Endothelial cell of umbilical vein (primary cell): Measurements from ENCODE around the gene ZFR. TPM values are rescaled to one million over a fixed set of nuclear protein-coding genes. Genes with fewer than 3 reads are reported as not detected.

Experiments used
- BruUV-seq: library from RNA; stranded (reverse); fragments of 400-500 nt; replicated peaks from 2 replicates; lab custom pipeline; 2021; lab: Mats Ljungman, UMichigan
- CTCF ChIA-PET: fragments of 300-600, 350-600 bp; sonication (Branson Sonifier 250); formaldehyde crosslinking; loops from one replicate; lab custom pipeline; 2021; ENCODE audit warnings: antibody characterized with exemption, inconsistent platforms; lab: Charles Lee
- POLR2A ChIA-PET: fragments of 300-600, 350-600 bp; sonication (Branson Sonifier 250); formaldehyde crosslinking; loops from one replicate; lab custom pipeline; 2021; ENCODE audit warnings: antibody characterized with exemption, inconsistent platforms; lab: Charles Lee
- DNase-seq: peaks from one replicate; pipeline ENCODE4 v3.0.0-alpha.2; 2011; ENCODE audit warnings: low read depth, low spot score
- FAIRE-seq: peaks from 2 replicates; lab custom pipeline; 2011; peaks lifted over from hg19 to GRCh38; lab: Jason Lieb, UNC
- H2AFZ ChIP-seq: 2 replicates; pipeline ENCODE4 v1.6.0; 2012; ENCODE audit warnings: low read depth, low read length, control low read depth, inconsistent platforms
- H3K27ac ChIP-seq: 2 replicates; pipeline ENCODE4 v1.5.1; 2011; ENCODE audit warnings: low read depth, mild to moderate bottlenecking, control low read depth, low read length, moderate library complexity; ENCODE audit not compliant: insufficient read depth
- H3K27me3 ChIP-seq, 2 experiments: 2 replicates each; pipeline versions ENCODE4 v1.6.0 to v1.6.1; 2011; ENCODE audit warnings: low read length in 2 of 2, mixed read lengths in 1 of 2; ENCODE audit not compliant: control insufficient read depth in 2 of 2, insufficient read depth in 2 of 2
- H3K36me3 ChIP-seq, 2 experiments: 2 replicates in 1 of 2; 3 replicates in 1 of 2; pipeline ENCODE4 v1.5.1; 2011; ENCODE audit warnings: low read length in 2 of 2, mild to moderate bottlenecking in 1 of 2, moderate library complexity in 1 of 2; ENCODE audit not compliant: control insufficient read depth in 2 of 2, insufficient read depth in 2 of 2; ENCODE audit errors: extremely low read depth in 1 of 2
- H3K4me1 ChIP-seq: 3 replicates; pipeline ENCODE4 v1.5.1; 2011; ENCODE audit warnings: mild to moderate bottlenecking, low read length; ENCODE audit not compliant: control insufficient read depth, insufficient read depth; ENCODE audit errors: extremely low read depth
- H3K4me2 ChIP-seq: 2 replicates; pipeline ENCODE4 v1.6.1; 2011; ENCODE audit warnings: low read length, control low read depth, mixed read lengths; ENCODE audit not compliant: insufficient read depth
- H3K4me3 ChIP-seq, 3 experiments: fragments of 200-600 bp in 1 of 3; sonication (generic), shearing (Covaris generic) in 1 of 3; replicated peaks in 1 of 3; 2 replicates each; pipeline ENCODE4 v1.5.1; 2011 to 2016; ENCODE audit warnings: control low read depth in 3 of 3, low read length in 3 of 3, mild to moderate bottlenecking in 2 of 3, inconsistent platforms in 1 of 3, low read depth in 1 of 3, moderate library complexity in 1 of 3; ENCODE audit not compliant: insufficient read depth in 1 of 3
- H3K79me2 ChIP-seq: 2 replicates; pipeline ENCODE4 v1.6.0; 2012; ENCODE audit warnings: low read length, inconsistent platforms; ENCODE audit not compliant: control insufficient read depth, insufficient read depth
- H3K9ac ChIP-seq: replicated peaks from 2 replicates; pipeline ENCODE3; 2011; ENCODE audit warnings: low read length, control low read depth; ENCODE audit not compliant: insufficient read depth; ENCODE audit errors: extremely low read depth
- H3K9me1 ChIP-seq: replicated peaks from 3 replicates; pipeline ENCODE4 v1.6.0; 2011; ENCODE audit warnings: mild to moderate bottlenecking, low read length; ENCODE audit not compliant: control insufficient read depth, insufficient read depth; ENCODE audit errors: extremely low read depth
- H3K9me3 ChIP-seq: replicated peaks from 2 replicates; pipeline ENCODE4 v1.5.1; 2012; ENCODE audit warnings: low read length, inconsistent platforms; ENCODE audit not compliant: control insufficient read depth, insufficient read depth
- H4K20me1 ChIP-seq: replicated peaks from 2 replicates; pipeline ENCODE3; 2011; ENCODE audit warnings: mild to moderate bottlenecking, low read length; ENCODE audit not compliant: control insufficient read depth, insufficient read depth; ENCODE audit errors: extremely low read depth
- CTCF ChIP-seq, 2 donors: IDR thresholded peaks; 1 replicate in 1 of 2; 2 replicates in 1 of 2; pipeline ENCODE4 v1.5.1; 2011; ENCODE audit warnings: low read length in 2 of 2, mild to moderate bottlenecking in 2 of 2, moderate library complexity in 2 of 2, control low read depth in 1 of 2, inconsistent platforms in 1 of 2, low read depth in 1 of 2; ENCODE audit not compliant: insufficient read depth in 1 of 2; ENCODE audit errors: extremely low read depth in 1 of 2
- EZH2 ChIP-seq: IDR thresholded peaks from 2 replicates; pipeline ENCODE4 v1.6.1; 2012; ENCODE audit warnings: borderline replicate concordance, low read depth, mild to moderate bottlenecking, moderate library complexity, low read length, inconsistent platforms; ENCODE audit not compliant: severe bottlenecking
- FOS ChIP-seq: IDR thresholded peaks from 2 replicates; pipeline ENCODE4 v1.6.1; 2011; ENCODE audit warnings: mild to moderate bottlenecking, low read length, moderate library complexity, borderline replicate concordance; ENCODE audit not compliant: insufficient read depth
- GATA2 ChIP-seq: IDR thresholded peaks from 2 replicates; pipeline ENCODE4 v1.7.0; 2011; ENCODE audit warnings: low read depth, mild to moderate bottlenecking, moderate library complexity, mixed read lengths, low read length; ENCODE audit not compliant: insufficient read length, insufficient read depth
- JUN ChIP-seq: IDR thresholded peaks from 2 replicates; pipeline ENCODE4 v1.6.1; 2011; ENCODE audit warnings: borderline replicate concordance, low read depth; ENCODE audit not compliant: insufficient read length, insufficient read depth
- MYC ChIP-seq: IDR thresholded peaks from one replicate; pipeline ENCODE4 v1.6.1; 2011; ENCODE audit warnings: mild to moderate bottlenecking, low read depth, low read length
- POLR2A ChIP-seq: IDR thresholded peaks from 2 replicates; pipeline ENCODE4 v1.6.1; 2012; ENCODE audit warnings: low read depth, mild to moderate bottlenecking, control low read depth, low read length
- POLR2AphosphoS5 ChIP-seq: IDR thresholded peaks from 2 replicates; pipeline ENCODE4 v1.6.1; 2012; ENCODE audit warnings: low read depth, mild to moderate bottlenecking, control low read depth, low read length, moderate library complexity; ENCODE audit not compliant: insufficient read depth
- dilution Hi-C: fragments of 300-500 bp; cut with MboI; formaldehyde crosslinking; loops from one replicate; pipeline ENCODE4 v1.15.0; 2019; ENCODE audit warnings: low sequenced_read_pairs; ENCODE audit not compliant: extremely low pct_ligation_motif_present
- intact Hi-C: fragments of 100-400 bp; cut with micrococcal nuclease; formaldehyde crosslinking; loops from one replicate; pipeline ENCODE4 v1.10.0; 2022
- polyA plus RNA-seq, 4 experiments: library from polyadenylated mRNA; depleted of rRNA in 3 of 4; stranded (reverse) in 3 of 4; unstranded in 1 of 4; fragments of >200 nt; gene quantifications; 2 replicates each; pipeline versions ENCODE4 v1.2.1 to v1.2.3, GENCODE V29; 2011 to 2012; ENCODE audit warnings: missing spikeins in 1 of 4
- total RNA-seq: library from RNA; stranded (reverse); gene quantifications from 2 replicates; pipeline ENCODE4 v1.2.3, GENCODE V29; 2021
- TF ChIP-seq, protein P1 (sequence below): IDR thresholded peaks from 2 replicates; pipeline ENCODE4 v1.6.1; 2011; ENCODE audit not compliant: insufficient read depth, insufficient read length

The ZFR gene
- total and polyA plus RNA-seq, 2 donors (not counting 3 experiments of a cell fraction or from before 2014, with no cell fraction given): 60.1 to 79.4 TPM

DNA sequence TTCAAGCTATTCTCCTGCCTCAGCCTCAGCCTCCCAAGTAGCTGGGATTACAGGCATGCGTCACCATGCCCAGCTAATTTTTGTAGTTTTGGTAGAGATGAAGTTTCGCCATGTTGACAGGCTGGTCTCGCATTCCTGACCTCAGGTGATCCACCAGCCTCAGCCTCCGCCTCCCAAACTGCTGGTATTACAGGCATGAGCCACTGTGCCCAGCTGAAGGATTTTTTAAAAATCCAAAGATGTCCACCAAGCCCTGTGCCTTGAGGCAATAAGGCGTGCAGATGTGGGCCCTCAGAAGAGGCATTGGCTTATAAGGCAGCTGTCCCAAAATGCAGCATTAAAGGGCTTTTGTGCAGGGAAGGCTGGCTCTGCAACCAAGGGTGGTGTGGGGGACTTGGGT lies 10.3 kb upstream of the ZFR start:
- Histone ChIP-seq H3K4me3 (no peak overlapping the region), H3K4me1 (no peaks in the 10 kb centered on the region), H3K9me1 (no peaks in the 10 kb centered on the region), H3K9ac (no peak overlapping the region), H3K27ac (no peak overlapping the region), H3K27me3 (peaks cover 16 to 19% of the 10 kb centered on the region in 2 experiments), H3K79me2 (no peaks in the 10 kb centered on the region), H3K9me3 (no peaks in the 10 kb centered on the region), H3K4me2 (no peak overlapping the region), H3K36me3 (no peaks in the 10 kb centered on the region), H4K20me1 (no peaks in the 10 kb centered on the region), H2AFZ (no peak overlapping the region)
- no peak for DNase-seq
- POLR2A ChIA-PET: no interaction called here
- TF ChIP-seq POLR2AphosphoS5 (no peak), FOS (no peak), EZH2 (no peak), JUN (no peak), GATA2 (no peak), POLR2A (no peak), MYC (no peak), CTCF (IDR thresholded peaks at IDR 0.05; ENCODE audit: extremely low read depth in 1 of 2, insufficient read depth in 1 of 2, low read depth in 1 of 2, low read length in 2 of 2) (no peak)
- TF ChIP-seq, protein P1, sequence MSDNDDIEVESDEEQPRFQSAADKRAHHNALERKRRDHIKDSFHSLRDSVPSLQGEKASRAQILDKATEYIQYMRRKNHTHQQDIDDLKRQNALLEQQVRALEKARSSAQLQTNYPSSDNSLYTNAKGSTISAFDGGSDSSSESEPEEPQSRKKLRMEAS: no peak
- intact Hi-C loops: no loop called here
- BruUV-seq: no TSS peak
- CTCF ChIA-PET: interaction anchor here (1.2 kb wide), 1 partner anchor 35 kb away, joined by 5 read pairs; no protein-coding TSS in a partner anchor
- FAIRE-seq: no peak
- dilution Hi-C loops: no loop called here
